PC-9 (cell line): ENCODE data around the gene FGF1. TPM values are rescaled to one million over a fixed set of nuclear protein-coding genes. Genes with fewer than 3 reads are reported as not detected.

ENCODE experiments used
- BruUV-seq: library from RNA; stranded (reverse); fragments of 400-500 nt; replicated peaks from 2 replicates; lab custom pipeline; 2021; lab: Mats Ljungman, UMichigan
- CTCF ChIA-PET: fragments of 300-600 bp; sonication (Branson Sonifier 250); formaldehyde crosslinking; loops from one replicate; lab custom pipeline; 2022; ENCODE audit warnings: antibody characterized with exemption; lab: Charles Lee
- POLR2A ChIA-PET: fragments of 300-600 bp; sonication (Branson Sonifier 250); formaldehyde crosslinking; loops from one replicate; lab custom pipeline; 2022; ENCODE audit warnings: antibody characterized with exemption; ENCODE audit not compliant: unreplicated experiment; lab: Charles Lee
- DNase-seq, 2 experiments: peaks; one replicate each; pipeline versions ENCODE4 v3.0.0 to v3.0.0-alpha.2; 2015 to 2022; ENCODE audit warnings: mixed read lengths in 1 of 2
- H2AFZ ChIP-seq: fragments of 200-600 bp; sonication (generic); 2 replicates; pipeline ENCODE4 v1.8.1; 2017; ENCODE audit warnings: antibody characterized with exemption
- H3F3A ChIP-seq: fragments of 200-600 bp; sonication (generic); 2 replicates; pipeline ENCODE4 v1.8.1; 2017; ENCODE audit warnings: antibody characterized with exemption, mild to moderate bottlenecking, low read depth; ENCODE audit not compliant: insufficient read depth
- H3K27ac ChIP-seq: fragments of 200-600 bp; sonication (generic); 2 replicates; pipeline ENCODE4 v1.6.1; 2016; ENCODE audit warnings: mixed run types
- H3K27me3 ChIP-seq: fragments of 200-600 bp; sonication (generic); 2 replicates; pipeline ENCODE4 v1.6.1; 2016; ENCODE audit warnings: low read depth, mixed run types; ENCODE audit not compliant: insufficient read depth
- H3K36me3 ChIP-seq: fragments of 200-600 bp; sonication (generic); 2 replicates; pipeline ENCODE4 v1.6.1; 2016; ENCODE audit warnings: low read depth, mixed run types
- H3K4me1 ChIP-seq: fragments of 200-600 bp; sonication (generic); replicated peaks from 2 replicates; pipeline ENCODE4 v1.6.1; 2016; ENCODE audit warnings: mixed run types; ENCODE audit not compliant: insufficient read depth
- H3K4me2 ChIP-seq: fragments of 200-600 bp; sonication (generic); 2 replicates; pipeline ENCODE4 v1.6.1; 2017; ENCODE audit warnings: mixed run types
- H3K4me3 ChIP-seq: fragments of 200-600 bp; sonication (generic); 2 replicates; pipeline ENCODE4 v1.6.1; 2016; ENCODE audit warnings: mixed run types
- H3K79me2 ChIP-seq: fragments of 200-600 bp; sonication (generic); 2 replicates; pipeline ENCODE4 v1.6.1; 2017; ENCODE audit warnings: low read depth, mixed run types
- H3K9me2 ChIP-seq: fragments of 200-600 bp; sonication (generic); 2 replicates; pipeline ENCODE4 v1.8.1; 2017; ENCODE audit warnings: mild to moderate bottlenecking; ENCODE audit not compliant: insufficient read depth
- H3K9me3 ChIP-seq: fragments of 200-600 bp; sonication (generic); 2 replicates; pipeline ENCODE4 v1.8.1; 2016; ENCODE audit warnings: low read depth; ENCODE audit not compliant: insufficient read depth
- H4K20me1 ChIP-seq: fragments of 200-600 bp; sonication (generic); 2 replicates; pipeline ENCODE4 v1.8.1; 2017; ENCODE audit not compliant: insufficient read depth
- EZH2 ChIP-seq: fragments of 200-600 bp; sonication (generic); IDR thresholded peaks from 2 replicates; pipeline ENCODE4 v1.8.0; 2017; ENCODE audit warnings: antibody characterized with exemption, low read depth
- intact Hi-C: fragments of 100-400 bp; cut with micrococcal nuclease; formaldehyde crosslinking; loops from one replicate; pipeline ENCODE4 v1.10.0; 2022; ENCODE audit not compliant: unreplicated experiment
- total RNA-seq: library from RNA; stranded (reverse); gene quantifications from 2 replicates; pipeline ENCODE4 v1.2.3, GENCODE V29; 2021
- TF ChIP-seq, protein P1 (sequence below): fragments of 200-600 bp; sonication (generic); conservative IDR thresholded peaks from 2 replicates; pipeline ENCODE4 v1.6.1; 2017; ENCODE audit warnings: mixed run types, antibody characterized with exemption, mild to moderate bottlenecking, moderate library complexity

The FGF1 gene
- total RNA-seq, 1 experiment from 2014 or later: 0.44 TPM

DNA sequence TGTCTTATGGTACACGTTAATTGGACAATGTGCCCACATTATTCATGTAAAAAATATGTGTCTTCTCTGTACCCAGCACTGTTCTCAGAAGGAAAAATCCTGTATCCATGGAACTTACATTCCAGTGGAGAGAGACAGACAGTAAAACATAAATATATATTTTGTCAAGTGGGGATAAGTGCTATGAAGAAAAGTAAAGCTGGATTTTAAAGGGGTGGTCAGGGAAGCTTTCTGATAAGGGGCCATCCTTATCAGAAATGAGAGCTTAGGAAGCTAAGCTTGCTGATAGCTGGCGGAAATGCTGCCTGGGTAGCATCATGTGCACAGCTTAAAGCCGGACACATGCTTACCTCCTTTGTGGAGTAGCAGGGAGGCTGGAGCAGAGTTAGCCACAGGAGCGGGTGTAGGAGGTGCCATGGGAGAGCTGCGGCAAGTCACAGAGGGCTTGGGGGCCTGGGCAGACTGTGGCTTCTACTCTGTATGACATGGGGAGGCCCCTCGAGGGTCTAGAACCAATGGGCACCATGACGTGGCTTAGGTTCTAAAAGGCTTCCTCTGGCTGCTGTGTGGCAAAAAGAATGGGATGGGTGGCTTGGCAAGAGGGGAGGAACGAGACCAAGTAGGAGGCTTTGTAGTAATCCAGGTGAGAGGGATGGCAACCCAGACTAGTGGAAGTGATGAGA, 141.7 kb downstream of the FGF1 start:
- CTCF ChIA-PET: no interaction called here
- Histone ChIP-seq H3K4me2 (no peak overlapping the region), H3K36me3 (no peaks in the 10 kb centered on the region), H3K27ac (no peak overlapping the region), H3K79me2 (no peaks in the 10 kb centered on the region), H3K4me3 (no peak overlapping the region), H3K27me3 (no peaks in the 10 kb centered on the region), H3K9me3 (no peaks in the 10 kb centered on the region), H3K9me2 (no peaks in the 10 kb centered on the region), H4K20me1 (no peaks in the 10 kb centered on the region), H2AFZ (no peak overlapping the region), H3K4me1 (peaks cover 26% of the 10 kb centered on the region), H3F3A (no peaks in the 10 kb centered on the region; the same call in 1 of the 2 replicates)
- intact Hi-C loops: no loop called here
- no peak for DNase-seq
- POLR2A ChIA-PET: no interaction called here
- TF ChIP-seq EZH2: no peak
- TF ChIP-seq, protein P1, sequence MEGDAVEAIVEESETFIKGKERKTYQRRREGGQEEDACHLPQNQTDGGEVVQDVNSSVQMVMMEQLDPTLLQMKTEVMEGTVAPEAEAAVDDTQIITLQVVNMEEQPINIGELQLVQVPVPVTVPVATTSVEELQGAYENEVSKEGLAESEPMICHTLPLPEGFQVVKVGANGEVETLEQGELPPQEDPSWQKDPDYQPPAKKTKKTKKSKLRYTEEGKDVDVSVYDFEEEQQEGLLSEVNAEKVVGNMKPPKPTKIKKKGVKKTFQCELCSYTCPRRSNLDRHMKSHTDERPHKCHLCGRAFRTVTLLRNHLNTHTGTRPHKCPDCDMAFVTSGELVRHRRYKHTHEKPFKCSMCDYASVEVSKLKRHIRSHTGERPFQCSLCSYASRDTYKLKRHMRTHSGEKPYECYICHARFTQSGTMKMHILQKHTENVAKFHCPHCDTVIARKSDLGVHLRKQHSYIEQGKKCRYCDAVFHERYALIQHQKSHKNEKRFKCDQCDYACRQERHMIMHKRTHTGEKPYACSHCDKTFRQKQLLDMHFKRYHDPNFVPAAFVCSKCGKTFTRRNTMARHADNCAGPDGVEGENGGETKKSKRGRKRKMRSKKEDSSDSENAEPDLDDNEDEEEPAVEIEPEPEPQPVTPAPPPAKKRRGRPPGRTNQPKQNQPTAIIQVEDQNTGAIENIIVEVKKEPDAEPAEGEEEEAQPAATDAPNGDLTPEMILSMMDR: no peak
- no TSS peak for BruUV-seq

DNA sequence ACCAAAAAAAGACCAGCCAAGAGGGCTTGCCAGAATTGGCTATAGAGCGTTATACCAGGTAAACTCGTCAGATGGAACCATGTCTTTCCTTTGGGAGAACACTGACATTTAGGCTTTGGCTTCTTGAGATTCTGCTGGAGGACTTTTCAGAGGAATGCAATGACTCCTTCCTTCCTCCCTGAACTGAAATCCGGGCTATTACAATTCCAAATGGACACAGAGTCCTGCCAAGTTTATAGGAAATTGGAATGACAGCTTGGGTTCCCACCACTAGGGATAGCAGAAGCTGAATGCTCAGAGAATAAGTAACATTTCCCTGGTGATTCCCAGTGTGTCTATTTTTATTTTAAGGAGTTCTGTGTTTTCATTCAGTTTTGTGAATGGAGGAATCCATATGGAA, 143.0 kb downstream of the FGF1 start:
- H3K36me3 ChIP-seq: no peaks in the 10 kb centered on the region
- no peaks in the 10 kb centered on the region for H3K27me3 ChIP-seq
- DNase-seq: no peak
- POLR2A ChIA-PET: no interaction called here
- no peak overlapping the region for H3K4me3 ChIP-seq
- H3K4me2 ChIP-seq: no peak overlapping the region
- intact Hi-C loops: no loop called here
- H3K9me3 ChIP-seq: no peaks in the 10 kb centered on the region
- BruUV-seq: no TSS peak
- H3K9me2 ChIP-seq: no peaks in the 10 kb centered on the region
- H3K79me2 ChIP-seq: no peaks in the 10 kb centered on the region
- TF ChIP-seq, protein P1: no peak
- TF ChIP-seq EZH2: no peak
- CTCF ChIA-PET: no interaction called here
- H4K20me1 ChIP-seq: no peaks in the 10 kb centered on the region
- H2AFZ ChIP-seq: no peak overlapping the region
- no peak overlapping the region for H3K27ac ChIP-seq
- peaks cover 19% of the 10 kb centered on the region for H3K4me1 ChIP-seq
- no peaks in the 10 kb centered on the region; the same call in 1 of the 2 replicates for H3F3A ChIP-seq

Other genes with a start within 250 kb of the FGF1 start
- gene ARHGAP26, start 84.3 kb upstream of the FGF1 start, total RNA-seq: 23.0 and 29.7 TPM in 2 replicates